Mesodermal cell (in vitro differentiated cells): Measurements from ENCODE around the gene PLD6.

Source experiments
- H3K27ac ChIP-seq: 2 replicates; pipeline ENCODE4 v1.7.0; 2013; ENCODE audit warnings: mild to moderate bottlenecking, low read depth, low read length, moderate library complexity; ENCODE audit not compliant: severe bottlenecking
- H3K36me3 ChIP-seq: 2 replicates; pipeline ENCODE4 v1.7.1; 2013; ENCODE audit warnings: mild to moderate bottlenecking, low read length, moderate library complexity; ENCODE audit not compliant: control insufficient read depth, insufficient read depth
- H3K4me1 ChIP-seq: one replicate; pipeline ENCODE4 v1.7.1; 2013; ENCODE audit warnings: mild to moderate bottlenecking, low read length; ENCODE audit not compliant: insufficient read depth, control insufficient read depth, poor library complexity, severe bottlenecking
- H3K4me3 ChIP-seq: 2 replicates; pipeline ENCODE4 v1.7.0; 2013; ENCODE audit warnings: low read length, control low read depth, mild to moderate bottlenecking; ENCODE audit not compliant: insufficient read depth, poor library complexity, severe bottlenecking; ENCODE audit errors: extremely low read depth
- H3K9me3 ChIP-seq: 2 replicates; pipeline ENCODE4 v1.7.1; 2013; ENCODE audit warnings: mild to moderate bottlenecking, low read length, moderate library complexity; ENCODE audit not compliant: control insufficient read depth
- WGBS, 2 experiments: methylation state at CpG; one replicate each; pipeline ENCODE4 v1.1.5; 2013; ENCODE audit warnings: missing lambda C conversion rate in 2 of 2; ENCODE audit not compliant: insufficient coverage in 2 of 2; 5-methylcytosine and 5-hydroxymethylcytosine counted together

The PLD6 gene

DNA sequence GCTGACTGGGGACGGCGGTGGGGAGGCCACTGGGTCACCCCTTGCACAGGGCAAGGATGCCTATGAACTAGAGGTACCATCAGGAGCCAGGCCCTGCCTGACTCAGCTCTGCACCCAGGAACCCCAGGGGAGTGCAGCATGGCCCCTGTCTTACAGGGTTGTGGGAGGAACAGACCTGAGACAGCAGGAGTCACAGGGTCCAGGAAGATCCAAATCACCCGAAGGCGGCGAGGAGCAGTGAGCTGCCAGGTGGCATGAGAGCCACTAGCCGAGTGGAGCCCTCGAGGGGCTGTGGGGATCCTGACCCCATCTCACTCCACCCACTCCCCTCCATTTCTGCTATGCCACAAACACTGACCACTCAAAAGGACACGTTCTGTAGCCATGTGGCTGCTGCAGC is 30.8 kb downstream of the PLD6 start:
- 98 to 100% methylated on average over 1 to 7 of the region's 8 CpGs for WGBS, 2 experiments
- Histone ChIP-seq H3K4me3 (no peak overlapping the region), H3K4me1 (peaks cover 13% of the 10 kb centered on the region), H3K36me3 (peaks cover 97% of the 10 kb centered on the region), H3K27ac (no peak overlapping the region), H3K9me3 (no peaks in the 10 kb centered on the region)

DNA sequence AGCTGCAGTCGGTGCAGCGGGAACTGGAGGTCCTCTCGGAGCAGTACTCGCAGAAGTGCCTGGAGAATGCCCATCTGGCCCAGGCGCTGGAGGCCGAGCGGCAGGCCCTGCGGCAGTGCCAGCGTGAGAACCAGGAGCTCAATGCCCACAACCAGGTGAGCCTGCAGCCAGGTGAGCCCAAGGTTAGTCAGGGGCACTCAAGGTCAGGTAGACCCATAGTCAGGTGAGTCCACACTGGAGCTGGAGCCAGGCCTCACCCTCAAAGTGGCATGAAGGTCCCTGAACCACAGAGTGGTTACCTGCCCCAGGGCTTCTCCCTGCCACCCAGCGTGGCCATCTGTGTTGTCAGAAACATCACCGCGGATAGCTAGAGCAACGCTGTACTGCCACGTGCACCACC is 32.2 kb downstream of the PLD6 start:
- Histone ChIP-seq H3K4me3 (no peak overlapping the region), H3K36me3 (peaks cover 95% of the 10 kb centered on the region), H3K27ac (no peak overlapping the region), H3K9me3 (no peaks in the 10 kb centered on the region), H3K4me1 (peaks cover 12% of the 10 kb centered on the region)
- 98 to 100% methylated on average over 10 to 13 of the region's 14 CpGs for WGBS, 2 experiments

DNA sequence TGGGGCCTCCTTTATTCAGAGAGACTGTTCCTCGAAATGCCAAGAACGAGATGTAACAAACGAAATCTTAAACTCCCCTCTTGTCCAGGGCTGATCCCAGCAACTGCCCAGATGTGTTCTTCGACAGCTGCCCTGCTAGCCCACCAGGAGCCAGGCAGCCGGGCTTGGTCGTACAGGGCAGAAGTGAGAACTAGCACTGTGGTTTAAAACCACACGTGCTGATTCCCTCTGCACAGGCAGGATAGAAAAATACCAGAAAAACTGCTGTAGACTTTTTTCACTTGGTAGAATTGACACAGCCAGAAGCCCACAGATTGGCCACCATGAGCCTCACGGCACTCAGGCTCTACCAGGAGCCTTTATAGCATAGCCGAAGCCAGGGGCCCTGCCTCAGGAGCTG is 33.1 kb downstream of the PLD6 start:
- Histone ChIP-seq H3K36me3 (peaks cover 94% of the 10 kb centered on the region), H3K27ac (no peak overlapping the region)
- 97 to 98% methylated on average over 9 of the region's 9 CpGs for WGBS, 2 experiments

DNA sequence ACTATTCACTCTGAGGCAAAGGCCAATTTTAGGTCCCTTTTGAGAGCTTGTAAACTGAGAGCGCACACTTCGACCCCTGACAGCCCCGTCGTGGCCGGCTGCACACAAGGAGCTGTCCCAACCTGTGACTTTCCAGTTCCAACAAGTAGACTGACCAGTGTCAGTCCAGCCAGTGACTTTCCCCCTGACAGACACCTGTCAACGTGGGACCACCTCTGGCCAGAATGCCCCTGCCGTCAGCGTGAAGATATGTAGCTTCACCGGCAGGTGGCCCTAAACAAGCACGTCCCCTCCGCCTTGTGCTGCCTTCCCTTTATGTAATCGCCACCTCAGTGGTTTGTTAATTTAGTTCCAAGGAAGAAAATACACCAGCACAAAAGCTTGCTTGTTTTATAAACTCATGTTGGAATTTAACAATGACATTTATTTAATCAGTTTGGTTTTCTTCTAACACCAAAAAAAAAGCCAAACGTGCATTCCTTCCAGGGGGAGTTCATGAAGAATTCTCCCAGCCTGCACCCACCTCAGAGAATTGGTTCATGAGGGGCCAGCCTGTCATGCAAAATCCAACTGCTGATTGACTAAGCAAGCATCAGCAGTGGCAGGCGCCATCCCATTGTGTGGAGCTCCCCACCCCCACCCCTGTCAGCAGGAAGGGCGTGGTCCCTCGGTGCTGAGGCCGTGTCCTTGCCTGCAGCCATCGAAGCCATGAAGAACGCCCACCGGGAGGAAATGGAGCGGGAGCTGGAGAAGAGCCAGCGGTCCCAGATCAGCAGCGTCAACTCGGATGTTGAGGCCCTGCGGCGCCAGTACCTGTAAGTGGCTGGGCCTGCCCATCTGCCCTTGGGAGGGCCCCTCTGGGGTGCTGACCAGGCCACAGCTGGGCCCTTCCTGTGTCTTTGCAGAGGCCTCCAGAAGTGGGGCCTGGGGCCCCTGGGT is 33.9 kb downstream of the PLD6 start:
- Histone ChIP-seq H3K4me1 (peaks cover 12% of the 10 kb centered on the region), H3K27ac (no peak overlapping the region), H3K9me3 (no peaks in the 10 kb centered on the region), H3K4me3 (no peak overlapping the region), H3K36me3 (peaks cover 94% of the 10 kb centered on the region)
- 77% methylated on average over 18 to 25 of the region's 26 CpGs for WGBS, 2 experiments

More for the DNA sequence above, 33.1 kb downstream of the PLD6 start:
- Histone ChIP-seq H3K4me3 (no peak overlapping the region), H3K9me3 (no peaks in the 10 kb centered on the region), H3K4me1 (peaks cover 12% of the 10 kb centered on the region)

DNA sequence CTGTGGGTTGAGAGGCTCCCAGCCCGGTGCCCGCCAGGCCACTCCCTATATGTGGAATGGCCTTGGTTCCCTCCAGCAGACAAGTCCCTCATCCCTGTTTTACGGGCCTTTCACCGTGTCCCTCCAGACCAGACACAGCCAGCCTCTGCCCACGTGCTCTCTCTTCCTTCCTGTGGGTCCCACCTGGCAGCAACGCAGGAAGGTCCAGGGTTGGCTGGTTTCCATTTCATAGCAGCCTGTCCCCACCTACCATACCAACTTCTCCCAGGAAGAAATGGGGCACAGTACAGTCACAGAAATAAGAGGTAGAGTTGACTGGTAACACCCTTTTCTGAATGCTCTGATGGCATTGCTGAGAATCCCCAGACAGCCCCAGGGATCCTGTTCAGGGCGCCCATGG is 34.9 kb downstream of the PLD6 start:
- no peaks in the 10 kb centered on the region for H3K9me3 ChIP-seq
- no peak overlapping the region for H3K4me3 ChIP-seq
- peaks cover 94% of the 10 kb centered on the region for H3K36me3 ChIP-seq
- peaks cover 12% of the 10 kb centered on the region for H3K4me1 ChIP-seq
- no peak overlapping the region for H3K27ac ChIP-seq
- WGBS, 2 experiments: 99 to 100% methylated on average over 3 to 7 of the region's 7 CpGs

DNA sequence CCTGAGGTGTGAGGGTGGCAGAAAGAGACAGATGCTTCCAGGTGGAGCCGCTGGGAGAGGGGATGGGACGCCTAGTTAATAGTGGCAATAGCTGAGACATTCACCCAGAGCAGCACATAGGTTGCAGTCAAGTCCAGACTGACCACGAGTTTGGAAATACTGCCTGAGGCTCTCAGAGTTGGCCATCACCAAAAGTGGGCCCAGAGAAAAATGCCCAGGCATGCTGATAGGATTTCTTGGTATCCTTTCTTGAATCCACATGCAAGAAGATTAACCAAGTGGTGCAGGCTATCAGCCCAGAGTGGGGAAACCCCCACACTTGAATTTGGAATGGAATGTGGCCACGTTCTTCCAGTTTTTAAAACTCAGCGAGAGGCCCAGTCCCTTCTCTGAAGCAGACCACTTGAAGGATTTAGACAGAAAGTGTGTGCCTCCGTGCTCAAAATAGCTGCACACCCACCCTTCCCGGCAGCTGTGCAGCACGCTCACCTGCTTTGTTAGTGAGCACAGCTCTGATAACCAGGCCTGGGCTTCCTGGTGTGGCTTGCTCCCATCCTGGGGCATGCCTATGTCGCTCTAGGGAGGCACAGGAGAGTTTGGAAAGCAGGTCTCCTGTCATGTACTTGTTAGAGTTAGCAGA is 35.7 kb downstream of the PLD6 start:
- H3K4me1 ChIP-seq: peaks cover 12% of the 10 kb centered on the region
- no peak overlapping the region for H3K27ac ChIP-seq
- H3K36me3 ChIP-seq: peaks cover 94% of the 10 kb centered on the region
- H3K4me3 ChIP-seq: no peak overlapping the region
- 95 to 96% methylated on average over 9 of the region's 9 CpGs for WGBS, 2 experiments
- H3K9me3 ChIP-seq: no peaks in the 10 kb centered on the region

DNA sequence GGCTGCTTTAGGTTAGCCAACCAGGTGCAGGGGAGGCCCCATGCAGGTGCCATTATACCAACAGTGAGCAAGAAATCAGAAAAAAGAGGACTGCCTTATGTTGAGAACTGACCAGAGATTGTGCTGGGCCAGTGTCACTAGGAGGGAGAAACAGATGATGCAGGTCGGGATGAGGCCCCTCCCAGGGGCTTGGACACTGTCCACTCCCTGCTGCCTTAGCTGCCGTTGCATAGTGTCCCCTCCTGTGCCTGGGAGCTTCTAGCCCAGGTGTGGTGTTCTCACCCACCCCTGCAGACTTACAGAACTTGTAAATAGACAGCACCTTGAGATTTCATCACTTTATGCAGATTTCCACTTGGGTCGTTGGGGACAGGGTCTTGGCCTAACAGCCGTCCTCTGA is 36.7 kb downstream of the PLD6 start:
- whole genome bisulfite sequencing, 2 experiments: 93 to 97% methylated on average over 2 to 3 of the region's 4 CpGs
- no peak overlapping the region for H3K4me3 ChIP-seq
- H3K27ac ChIP-seq: no peak overlapping the region
- H3K36me3 ChIP-seq: peaks cover 94% of the 10 kb centered on the region
- no peaks in the 10 kb centered on the region for H3K9me3 ChIP-seq
- H3K4me1 ChIP-seq: peaks cover 12% of the 10 kb centered on the region

DNA sequence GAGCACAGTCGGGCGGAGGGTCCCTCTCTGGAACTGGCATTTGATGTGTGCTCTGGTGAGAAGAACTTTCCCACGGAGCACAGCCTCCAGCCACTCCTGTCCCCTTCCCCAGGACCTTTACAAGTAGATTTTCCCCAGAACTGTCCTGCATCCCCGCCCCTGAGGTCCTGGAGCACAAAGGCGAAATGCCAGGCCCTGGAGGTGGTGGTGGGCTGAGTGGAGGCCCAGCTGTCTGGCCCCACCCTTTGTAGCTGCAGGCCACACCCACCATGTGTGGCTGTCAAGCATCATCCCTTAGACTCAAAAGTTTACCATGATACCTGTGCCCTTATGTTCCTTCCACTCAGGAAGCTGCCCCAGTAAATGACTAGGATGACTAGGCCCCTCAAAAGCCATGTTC is 37.7 kb downstream of the PLD6 start:
- Histone ChIP-seq H3K4me3 (no peak overlapping the region), H3K36me3 (peaks cover 94% of the 10 kb centered on the region), H3K9me3 (no peaks in the 10 kb centered on the region), H3K27ac (no peak overlapping the region), H3K4me1 (peaks cover 12% of the 10 kb centered on the region)
- WGBS, 2 experiments: 89 to 96% methylated on average over 3 to 4 of the region's 5 CpGs

DNA sequence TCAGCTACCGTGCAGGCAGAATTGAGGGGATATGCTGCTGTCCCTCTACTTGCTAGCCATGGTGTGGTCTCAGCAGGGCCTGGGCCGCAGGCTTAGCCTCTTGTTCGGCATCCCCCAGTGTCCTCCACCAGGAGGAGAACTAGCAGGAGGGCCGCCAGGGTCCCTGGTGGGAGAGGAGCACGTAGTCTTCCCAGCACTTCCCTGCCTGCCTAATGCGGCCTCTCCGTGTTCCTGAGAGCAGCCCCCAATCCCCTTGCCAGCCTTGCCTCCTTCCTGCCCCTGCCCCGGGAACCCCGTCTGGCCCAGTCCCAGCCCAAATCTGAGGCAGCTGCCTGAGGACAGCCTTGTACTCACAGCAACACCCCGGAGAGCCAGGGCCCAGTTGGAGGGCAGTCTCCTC is 38.1 kb downstream of the PLD6 start:
- H3K4me1 ChIP-seq: peaks cover 12% of the 10 kb centered on the region
- no peak overlapping the region for H3K4me3 ChIP-seq
- H3K27ac ChIP-seq: no peak overlapping the region
- no peaks in the 10 kb centered on the region for H3K9me3 ChIP-seq
- WGBS, 2 experiments: 89 to 98% methylated on average over 7 to 8 of the region's 10 CpGs
- peaks cover 94% of the 10 kb centered on the region for H3K36me3 ChIP-seq

DNA sequence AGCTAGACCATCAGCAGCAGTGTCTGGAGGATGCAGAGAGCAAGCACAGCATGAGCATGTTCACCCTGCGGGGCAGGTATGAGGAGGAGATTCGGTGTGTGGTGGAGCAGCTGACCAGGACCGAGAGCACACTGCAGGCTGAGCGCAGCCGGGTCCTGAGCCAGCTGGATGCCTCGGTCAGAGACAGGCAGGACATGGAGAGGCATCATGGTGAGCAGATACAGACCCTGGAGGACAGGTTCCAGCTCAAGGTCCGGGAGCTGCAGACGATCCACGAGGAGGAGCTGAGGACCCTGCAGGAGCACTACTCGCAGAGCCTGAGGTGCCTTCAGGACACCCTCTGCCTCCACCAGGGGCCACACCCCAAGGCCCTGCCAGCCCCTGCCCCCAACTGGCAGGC is 38.8 kb downstream of the PLD6 start:
- H3K4me3 ChIP-seq: no peak overlapping the region
- H3K36me3 ChIP-seq: peaks cover 94% of the 10 kb centered on the region
- H3K27ac ChIP-seq: no peak overlapping the region
- H3K4me1 ChIP-seq: peaks cover 10% of the 10 kb centered on the region
- no peaks in the 10 kb centered on the region for H3K9me3 ChIP-seq
- 98% methylated on average over 10 of the region's 10 CpGs for WGBS, 2 experiments

DNA sequence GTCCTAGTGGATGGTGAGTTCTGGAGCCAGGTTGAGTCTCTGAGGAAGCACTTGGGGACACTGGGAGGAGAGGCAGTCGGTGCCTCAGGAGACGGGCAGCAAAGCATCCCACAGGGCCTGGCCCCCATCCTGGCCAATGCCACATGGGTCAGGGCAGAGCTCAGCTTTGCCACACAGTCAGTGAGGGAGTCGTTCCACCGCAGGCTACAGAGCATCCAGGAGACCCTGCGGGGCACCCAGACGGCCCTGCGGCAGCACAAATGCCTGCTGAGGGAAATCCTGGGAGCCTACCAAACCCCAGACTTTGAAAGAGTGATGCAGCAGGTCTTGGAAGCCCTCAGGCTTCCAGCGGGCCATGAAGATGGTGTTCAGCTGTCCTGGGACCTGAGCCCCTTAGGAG is 39.7 kb downstream of the PLD6 start:
- no peaks in the 10 kb centered on the region for H3K9me3 ChIP-seq
- WGBS, 2 experiments: 90 to 94% methylated on average over 5 to 8 of the region's 8 CpGs
- no peak overlapping the region for H3K27ac ChIP-seq
- H3K4me1 ChIP-seq: peaks cover 5% of the 10 kb centered on the region
- no peak overlapping the region for H3K4me3 ChIP-seq
- peaks cover 95% of the 10 kb centered on the region for H3K36me3 ChIP-seq
